ENCODE data around the gene GJB3.
A peak's percentile ranks its signal among the peaks of the same experiment; 100 is the strongest.
"Not testable (repeated sequence)": the region's sequence is repeated elsewhere in the genome, so short reads cannot be mapped to it uniquely, and the experiment has no call there.

Gene GJB3

DNA sequence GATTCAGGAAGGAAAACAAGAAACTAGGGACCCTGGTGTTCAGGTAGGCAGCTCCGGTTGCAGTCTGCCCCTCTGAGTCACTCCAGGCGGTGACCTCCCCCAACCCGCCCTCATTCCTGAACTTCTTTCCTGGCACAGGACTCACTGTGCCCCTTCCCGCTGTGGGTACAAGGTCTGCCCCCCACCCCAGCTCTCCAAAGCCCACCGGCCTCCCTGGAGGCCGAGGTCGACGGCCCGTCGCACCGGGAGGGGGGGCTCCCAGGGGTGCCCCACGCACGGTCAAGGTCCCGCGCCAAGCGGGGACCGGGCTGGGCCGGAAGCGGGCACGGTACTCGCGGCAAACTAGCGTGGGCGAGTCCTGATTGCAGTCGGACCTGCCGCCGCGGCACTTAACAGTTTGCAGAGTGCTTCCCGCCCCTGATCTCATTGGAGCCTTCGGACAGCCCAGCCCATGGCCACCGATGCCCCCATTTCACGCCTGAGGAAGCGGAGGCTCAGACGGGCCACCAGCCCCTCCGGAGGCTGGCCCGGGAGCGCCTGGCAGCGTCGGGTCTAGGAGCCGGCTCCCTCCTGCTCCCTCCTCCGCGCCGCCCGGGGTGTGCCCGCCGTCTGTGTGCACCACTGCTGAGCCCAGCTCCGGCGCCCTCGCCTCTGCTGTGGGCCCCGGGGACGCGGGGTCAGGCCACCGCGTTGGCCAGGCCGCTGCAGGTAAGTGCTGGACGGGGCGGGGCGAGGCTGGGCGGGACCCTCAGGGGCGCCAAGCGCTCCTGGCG, at the start of gene GJB3:
TSS of gene GJB3 (plus strand) at position 144 of the 773 bp plus-strand sequence. CDS start 3,549 bp downstream, outside the sequence.
- DNase-seq (ENCODE audit: low read depth in 1 of 2, low spot score in 1 of 2) = no peak

DNA sequence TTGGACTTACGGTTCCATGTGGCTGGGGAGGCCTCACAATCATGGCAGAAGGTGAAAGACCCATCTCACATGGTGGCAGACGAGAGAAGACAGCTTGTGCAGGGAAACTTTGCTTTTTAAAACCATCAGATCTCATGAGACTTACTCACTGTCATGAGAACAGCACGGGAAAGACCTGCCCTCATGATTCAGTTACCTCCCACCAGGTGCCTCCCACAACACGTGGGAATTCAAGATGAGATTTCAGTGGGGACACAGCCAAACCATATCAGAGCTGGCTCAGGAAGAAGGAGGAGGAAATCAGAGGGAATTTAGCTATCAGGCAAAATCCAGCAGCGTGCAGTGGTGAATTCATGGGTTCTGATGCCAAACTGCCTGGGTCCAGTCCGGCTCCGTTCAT, 48.2 kb upstream of the GJB3 start:
- not testable (repeated sequence) for DNase-seq (ENCODE audit: low read depth in 1 of 2, low spot score in 1 of 2)

DNA sequence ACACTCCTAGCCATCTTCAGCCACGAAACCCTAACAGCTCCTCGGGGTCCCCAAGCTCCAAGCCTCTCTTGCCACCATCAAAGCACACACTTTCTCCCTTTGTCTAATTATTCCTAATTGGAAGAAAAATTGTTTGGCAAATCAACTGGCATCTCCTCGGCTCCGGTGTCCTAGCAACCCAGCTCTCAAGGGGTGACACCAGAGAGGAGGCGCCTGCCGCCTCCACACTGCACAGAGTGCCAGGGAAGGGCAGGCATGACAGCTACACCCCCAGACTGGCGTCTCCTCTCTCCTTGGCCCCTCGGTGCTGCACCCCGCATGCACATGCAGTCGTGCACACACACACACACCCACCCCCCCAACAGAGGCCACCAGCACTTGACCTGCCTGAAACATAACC, 44.3 kb upstream of the GJB3 start:
- DNase-seq (ENCODE audit: low read depth in 1 of 2, low spot score in 1 of 2) = no peak

DNA sequence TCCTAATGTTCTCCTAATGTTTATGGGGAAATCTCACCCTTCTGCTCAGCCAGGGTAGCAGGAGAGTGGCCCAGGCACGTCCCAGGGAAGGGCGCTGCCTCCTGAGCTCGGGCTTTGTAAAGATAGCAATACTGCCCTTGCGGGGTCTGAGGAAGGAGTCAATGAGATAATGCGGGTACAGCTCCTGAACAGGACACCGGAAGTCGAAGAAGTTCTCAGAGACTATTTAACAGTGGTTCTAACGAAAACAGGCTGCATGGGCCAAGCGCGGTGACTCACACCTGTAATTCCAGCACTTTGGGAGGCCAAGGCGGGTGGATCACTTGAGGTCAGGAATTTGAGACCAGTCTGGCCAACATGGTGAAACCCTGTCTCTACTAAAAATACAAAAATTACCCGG, 43.8 kb upstream of the GJB3 start:
- not testable (repeated sequence) for DNase-seq (ENCODE audit: low read depth in 1 of 2, low spot score in 1 of 2)

DNA sequence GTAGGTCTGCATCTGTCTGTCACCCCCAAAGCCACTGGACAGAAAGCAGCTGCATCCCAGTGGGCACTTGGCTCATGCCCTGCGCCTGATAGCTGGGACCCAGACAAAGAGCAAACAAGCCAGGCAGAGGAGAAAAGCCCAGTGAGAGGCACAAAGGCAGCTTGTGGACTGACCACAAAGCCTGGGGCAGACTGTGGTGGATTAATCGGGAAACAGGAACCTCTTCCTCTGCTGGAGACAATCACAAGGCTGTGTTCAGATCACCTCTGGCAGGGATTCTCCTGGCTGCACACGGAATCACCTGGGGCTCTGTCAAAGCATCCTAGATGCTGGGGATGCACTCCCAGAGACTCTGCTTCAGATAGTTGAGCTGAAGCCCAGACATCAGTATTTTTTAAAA, 41.4 kb upstream of the GJB3 start:
- DNase-seq (ENCODE audit: low read depth in 1 of 2, low spot score in 1 of 2) = no peak

DNA sequence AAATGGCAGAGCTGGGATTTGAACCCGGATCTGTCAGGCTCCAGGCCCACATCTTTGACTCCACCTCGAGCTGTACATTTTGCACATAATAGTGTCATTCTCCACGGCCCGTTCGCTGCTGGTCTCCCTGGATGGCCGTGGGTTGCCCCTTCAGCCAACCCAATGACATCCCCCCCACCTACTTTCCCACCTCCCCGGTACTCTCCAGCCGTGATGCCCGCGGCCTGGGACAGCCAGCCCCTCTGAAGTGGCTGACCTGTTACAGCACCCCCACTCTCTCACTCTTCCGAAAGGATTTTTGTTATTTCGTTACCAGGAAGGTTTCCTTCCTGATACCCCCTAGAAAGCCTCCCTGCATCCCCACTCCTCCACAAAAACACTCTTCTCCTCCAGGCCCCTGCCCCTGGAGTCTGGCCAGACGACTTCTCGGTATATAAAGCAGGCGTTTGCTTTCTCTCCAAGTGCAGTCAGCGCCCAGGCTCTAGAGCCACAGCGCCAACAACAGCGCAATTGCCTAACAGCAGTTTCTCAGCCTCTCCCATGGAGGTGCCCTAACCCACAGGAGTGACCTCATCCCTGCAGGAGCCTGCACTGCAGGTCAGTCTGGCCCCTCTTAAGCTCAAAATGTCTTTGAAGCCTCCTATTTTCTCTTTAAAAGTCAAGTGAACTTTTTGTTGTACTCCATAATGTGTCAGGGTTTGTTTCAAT, 40.7 kb upstream of the GJB3 start:
- DNase-seq (ENCODE audit: low read depth in 1 of 2, low spot score in 1 of 2) = no peak

DNA sequence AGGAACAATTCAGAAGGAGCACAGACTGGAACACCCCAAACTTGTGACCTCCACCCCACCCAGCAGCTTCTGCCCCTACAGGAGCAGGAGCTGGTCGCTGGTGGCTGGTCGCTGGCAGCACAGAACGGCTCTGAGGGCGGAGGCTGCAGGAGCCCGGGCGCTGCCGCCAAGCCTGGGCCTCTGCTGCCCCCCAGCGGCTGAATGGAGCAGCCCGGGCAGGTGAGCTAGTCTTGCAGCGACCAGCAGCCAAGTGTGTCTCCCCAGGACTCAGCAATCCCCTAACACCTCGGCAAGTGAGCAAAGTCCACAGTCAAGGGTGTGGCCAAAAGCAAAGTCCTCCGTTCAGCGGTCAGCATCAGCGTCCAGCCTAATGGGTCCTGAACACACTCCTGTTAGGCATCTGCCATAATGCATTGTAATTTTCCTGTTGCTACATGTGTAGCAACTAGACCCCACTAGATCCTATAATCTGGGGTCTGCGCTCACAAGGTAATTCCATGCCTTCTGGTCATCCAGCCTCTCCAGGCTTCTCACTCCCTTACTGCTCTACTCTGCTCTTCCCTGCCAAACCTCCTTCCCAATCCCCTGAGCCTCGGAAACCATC, 38.2 kb upstream of the GJB3 start:
- DNase-seq (ENCODE audit: low read depth in 1 of 2, low spot score in 1 of 2) = peak; percentile 66 to 70

DNA sequence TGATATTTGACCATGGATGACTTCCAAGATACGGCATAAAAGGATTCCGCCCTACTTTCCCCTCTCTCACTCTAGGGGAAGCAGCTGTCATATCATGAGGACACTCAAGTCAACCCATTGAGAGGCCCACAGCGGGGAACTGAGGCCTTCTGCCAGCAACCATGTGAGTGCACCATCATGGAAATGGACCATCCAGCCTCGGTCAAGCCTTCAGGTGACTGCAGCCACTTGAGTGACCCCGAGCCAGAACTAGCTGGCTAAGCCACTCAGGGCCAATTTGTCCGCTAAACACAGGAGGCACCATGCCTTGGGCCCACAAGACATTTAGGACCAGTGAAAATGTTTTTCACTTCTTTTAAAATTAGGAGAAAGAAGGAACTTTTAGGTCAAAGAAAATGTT, 37.2 kb upstream of the GJB3 start:
- DNase-seq (ENCODE audit: low read depth in 1 of 2, low spot score in 1 of 2) = no peak

DNA sequence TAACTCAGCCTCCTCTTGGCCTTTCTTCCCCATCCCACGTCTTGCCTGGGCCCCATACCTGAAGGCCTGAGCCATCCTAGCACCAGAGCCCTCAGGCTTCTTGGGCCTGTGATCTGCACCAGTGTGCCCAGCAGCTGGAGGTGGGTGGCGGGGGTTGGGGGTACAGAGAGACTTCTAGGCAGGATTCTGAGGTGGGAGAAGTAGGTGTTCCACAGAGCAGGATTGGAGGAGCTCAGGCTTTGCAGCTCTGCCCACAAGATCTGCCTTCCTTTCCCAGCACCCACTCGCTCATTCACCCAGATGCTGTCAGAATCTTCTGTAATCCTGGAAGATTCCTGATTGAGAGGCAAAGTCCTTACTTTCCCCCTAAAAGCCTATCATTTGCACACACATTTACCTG, 36.2 kb upstream of the GJB3 start:
- no peak for DNase-seq (ENCODE audit: low read depth in 1 of 2, low spot score in 1 of 2)

DNA sequence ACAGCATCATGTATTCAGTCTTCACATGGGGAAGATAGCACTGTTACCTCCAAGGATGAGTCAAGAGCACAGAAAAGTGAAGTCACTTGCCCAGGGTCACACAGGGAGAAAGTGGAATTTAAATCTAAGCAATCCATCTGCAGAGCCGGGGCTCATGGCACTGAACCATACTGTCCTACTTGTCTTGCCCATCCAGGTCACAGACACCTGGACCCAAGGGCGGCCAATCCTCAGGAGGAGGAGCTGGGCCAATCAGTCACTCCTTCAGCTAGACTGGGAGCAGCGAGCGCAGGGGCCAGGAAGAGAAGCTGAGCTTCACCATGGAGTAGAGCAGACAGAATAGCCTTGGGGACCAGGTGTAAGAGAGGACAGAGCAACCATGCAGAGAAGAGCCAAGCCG, 35.3 kb upstream of the GJB3 start:
- DNase-seq (ENCODE audit: low read depth in 1 of 2, low spot score in 1 of 2) = no peak

DNA sequence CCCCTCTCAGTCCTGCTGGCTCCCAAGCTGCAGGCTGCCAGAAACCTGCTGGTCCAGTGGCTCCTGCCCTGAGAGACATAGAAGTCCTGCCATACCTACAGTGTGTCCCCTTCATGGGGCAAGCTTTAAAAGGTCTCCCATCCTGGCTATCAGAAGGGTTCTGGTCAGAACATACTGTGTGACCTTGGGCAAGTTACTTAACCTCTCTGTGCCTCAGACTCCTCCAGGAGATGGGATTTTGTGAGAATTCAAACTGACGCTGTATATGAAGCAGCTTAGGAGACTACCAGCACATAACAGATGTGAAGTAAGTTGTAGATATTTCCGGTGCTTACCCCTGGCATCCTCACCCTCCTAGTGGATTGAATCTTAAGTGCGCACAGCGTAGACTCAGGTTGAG, 34.9 kb upstream of the GJB3 start:
- no peak for DNase-seq (ENCODE audit: low read depth in 1 of 2, low spot score in 1 of 2)

DNA sequence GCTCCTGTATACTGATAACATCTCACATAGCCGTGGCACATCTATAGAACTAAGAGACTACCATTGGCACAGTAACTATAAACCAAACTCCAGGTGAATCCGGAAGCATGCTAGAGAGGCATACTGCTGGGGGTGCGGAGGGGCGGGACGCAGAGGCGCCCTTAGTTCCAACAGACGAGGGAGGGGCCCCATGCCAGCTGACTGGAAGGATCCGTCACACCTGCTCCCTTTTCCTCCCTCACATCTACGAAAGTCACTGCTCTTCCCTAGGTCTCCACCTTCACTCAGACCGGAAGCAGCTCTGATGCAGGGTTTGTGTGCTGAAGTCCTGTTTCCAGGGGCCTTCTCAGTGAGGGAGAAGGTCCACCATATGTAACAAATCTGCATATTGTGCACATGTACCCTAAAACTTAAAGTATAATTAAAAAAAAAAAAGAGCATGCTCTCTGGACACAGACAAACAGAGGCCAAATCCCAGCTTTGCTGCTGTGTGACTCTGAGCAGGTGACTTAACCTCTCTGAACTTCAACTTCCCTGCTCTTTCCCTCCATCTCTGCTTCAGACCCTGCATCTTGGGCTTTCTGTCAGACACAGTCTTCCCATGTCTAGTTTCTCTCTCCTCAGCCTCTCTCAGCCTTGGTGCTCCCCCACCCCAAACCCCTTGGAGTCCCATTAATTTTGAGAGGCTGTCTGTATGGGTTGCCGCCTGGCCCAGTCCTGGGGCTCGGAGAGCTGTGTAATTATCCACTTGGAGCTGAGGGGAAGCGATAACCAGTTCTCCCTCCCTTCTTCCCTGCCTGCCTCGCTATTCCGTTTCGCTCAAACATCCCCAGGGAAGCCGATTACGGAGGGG, 34.0 kb upstream of the GJB3 start:
- DNase-seq (ENCODE audit: low read depth in 1 of 2, low spot score in 1 of 2) = no peak

DNA sequence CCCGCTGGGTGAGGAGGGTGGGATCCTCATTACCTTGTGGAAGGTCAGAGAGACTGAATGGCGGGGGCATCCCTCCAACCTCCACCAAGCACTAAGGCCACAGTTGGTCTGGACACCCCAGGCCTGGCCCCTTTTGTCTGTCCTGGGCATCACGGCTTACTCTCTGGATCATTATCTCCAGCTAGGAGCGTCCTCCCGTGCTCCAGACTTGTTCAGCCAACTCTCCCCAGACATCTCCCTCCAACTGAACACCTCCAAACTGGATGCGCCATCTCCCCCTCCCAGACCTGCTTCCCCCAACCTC, 33.4 kb upstream of the GJB3 start:
- DNase-seq (ENCODE audit: low read depth in 1 of 2, low spot score in 1 of 2) = no peak

DNA sequence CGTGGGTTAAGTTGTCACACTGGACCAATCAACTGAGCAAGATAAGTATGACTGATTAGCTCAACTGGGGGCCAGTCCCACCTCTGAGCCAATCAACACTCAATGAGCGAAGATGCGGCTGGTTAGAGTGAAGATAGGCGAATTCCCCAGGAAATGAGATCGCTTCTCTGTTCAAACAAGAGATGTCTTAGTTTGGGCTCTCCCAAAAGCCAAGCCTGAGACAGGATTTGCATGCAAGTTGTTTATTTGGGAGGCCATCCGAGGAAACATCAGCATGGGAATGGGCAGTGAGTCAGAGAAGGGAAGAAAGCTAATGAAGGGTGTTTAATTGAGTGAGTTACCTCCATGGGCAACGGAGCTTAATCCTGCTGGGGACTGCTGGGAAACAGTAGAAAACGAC, 31.0 kb upstream of the GJB3 start:
- no peak for DNase-seq (ENCODE audit: low read depth in 1 of 2, low spot score in 1 of 2)

DNA sequence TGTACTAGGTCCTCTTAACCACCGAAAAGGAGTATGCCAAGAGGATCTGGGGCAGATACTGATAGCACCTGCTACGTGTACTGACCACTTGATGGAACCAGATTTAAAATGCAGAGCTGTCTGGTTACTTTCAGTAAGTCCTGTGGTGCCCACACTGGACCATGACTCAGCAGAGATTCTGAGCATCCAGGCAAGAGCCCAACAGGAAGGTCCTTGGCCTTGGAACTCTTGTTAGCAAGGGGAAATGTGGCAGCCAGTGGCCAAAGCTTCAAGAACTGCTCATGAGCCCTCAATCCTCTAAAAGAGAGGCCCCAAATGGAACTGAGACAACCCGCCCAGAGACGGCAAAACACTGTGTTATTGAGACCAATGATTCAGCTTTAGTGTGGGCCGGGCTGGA, 30.4 kb upstream of the GJB3 start:
- no peak for DNase-seq (ENCODE audit: low read depth in 1 of 2, low spot score in 1 of 2)

DNA sequence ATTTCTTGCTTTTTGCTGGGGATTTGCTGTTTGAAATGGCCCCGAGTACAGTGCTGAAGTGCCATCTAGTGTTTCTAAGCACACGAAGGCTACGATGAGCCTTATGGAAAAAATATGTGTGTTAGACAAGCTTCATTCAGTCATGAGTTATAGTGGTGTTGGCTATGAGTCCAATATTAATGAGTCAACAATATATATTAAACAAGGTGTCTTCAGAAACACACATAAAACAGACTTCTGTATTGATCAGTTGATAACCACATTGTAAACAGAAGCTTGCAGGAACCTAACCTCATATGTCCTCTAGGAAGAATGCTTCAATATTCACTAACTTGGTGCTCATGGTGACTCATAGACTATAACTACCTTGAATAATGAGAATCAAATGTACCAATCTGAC, 27.9 kb upstream of the GJB3 start:
- DNase-seq (ENCODE audit: low read depth in 1 of 2, low spot score in 1 of 2) = no peak

DNA sequence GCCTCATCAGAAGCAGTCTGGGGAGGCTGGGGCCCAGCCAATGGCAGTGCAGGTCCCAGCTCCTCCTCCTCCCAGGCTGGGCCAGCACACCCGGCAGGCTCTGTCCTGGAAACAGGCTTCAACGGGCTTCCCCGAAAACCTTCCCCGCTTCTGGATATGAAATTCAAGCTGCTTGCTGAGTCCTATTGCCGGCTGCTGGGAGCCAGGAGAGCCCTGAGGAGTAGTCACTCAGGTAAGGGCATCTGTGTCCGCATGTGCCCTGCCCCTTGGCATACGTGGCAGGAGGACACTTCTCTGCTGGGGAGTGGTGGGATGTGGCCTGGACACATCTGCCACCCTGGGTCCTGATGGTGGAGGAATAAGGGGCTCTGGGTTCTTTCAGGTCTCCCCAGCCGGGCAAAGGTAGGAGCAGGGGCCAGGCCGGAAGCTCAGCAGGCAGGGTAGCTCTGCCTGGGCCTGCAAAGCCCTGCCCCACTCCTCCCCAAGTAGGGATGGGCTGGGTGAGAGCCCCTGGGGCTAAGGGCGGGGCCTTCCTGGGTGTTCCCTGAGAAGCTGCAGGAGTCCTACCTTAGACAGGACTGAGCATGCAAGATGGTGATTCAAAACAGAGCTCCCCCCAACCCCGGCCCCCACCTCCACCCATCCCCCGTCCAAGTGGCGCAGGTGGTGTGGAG, 25.9 kb upstream of the GJB3 start, which contains the start of gene GJB5:
TSS of gene GJB5 (plus strand) at position 84 of the 674 bp plus-strand sequence. CDS start 2,284 bp downstream, outside the sequence.
- no peak for DNase-seq (ENCODE audit: low read depth in 1 of 2, low spot score in 1 of 2)

DNA sequence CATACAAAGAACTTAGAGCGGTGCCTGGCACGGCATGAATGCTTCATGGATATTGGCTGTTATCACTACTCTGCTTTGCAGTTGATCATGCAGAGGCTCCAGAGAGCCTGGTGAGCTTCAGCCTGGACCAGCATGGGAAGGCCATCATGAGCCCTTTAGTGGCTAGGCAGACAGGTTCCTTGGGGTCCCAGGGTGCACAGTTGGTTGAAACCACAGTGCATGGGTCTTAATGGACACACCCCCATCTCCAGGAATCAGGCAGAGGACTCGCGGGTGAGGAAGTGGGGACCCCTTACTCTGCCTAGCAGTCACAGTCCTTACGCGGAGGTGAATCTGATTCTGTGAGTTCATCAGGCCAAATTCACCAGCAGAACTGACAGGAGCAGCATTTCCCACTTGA, 25.1 kb upstream of the GJB3 start:
- DNase-seq (ENCODE audit: low read depth in 1 of 2, low spot score in 1 of 2) = no peak

DNA sequence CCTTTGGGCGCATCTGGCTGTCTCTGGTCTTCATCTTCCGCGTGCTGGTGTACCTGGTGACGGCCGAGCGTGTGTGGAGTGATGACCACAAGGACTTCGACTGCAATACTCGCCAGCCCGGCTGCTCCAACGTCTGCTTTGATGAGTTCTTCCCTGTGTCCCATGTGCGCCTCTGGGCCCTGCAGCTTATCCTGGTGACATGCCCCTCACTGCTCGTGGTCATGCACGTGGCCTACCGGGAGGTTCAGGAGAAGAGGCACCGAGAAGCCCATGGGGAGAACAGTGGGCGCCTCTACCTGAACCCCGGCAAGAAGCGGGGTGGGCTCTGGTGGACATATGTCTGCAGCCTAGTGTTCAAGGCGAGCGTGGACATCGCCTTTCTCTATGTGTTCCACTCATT, 23.6 kb upstream of the GJB3 start:
- DNase-seq (ENCODE audit: low read depth in 1 of 2, low spot score in 1 of 2) = no peak

DNA sequence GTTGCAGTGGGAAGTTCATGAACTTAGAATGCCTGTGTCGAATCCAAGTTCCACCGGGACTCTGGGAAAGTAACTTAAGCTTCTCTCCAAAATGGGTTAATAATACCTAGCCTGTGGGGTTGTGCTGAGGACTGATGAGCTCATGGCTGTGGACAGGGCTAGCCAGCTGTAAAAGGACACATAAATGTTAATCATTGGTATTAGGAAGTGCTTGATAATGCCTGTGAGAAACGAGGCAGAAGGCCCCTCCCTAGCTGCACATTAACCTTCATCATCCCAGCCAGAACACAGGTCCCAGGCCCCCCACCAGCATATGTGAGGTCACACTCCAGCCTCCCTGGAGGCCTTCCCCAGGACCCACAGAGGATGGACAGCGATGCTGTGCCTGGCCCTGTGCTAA, 22.3 kb upstream of the GJB3 start:
- no peak for DNase-seq (ENCODE audit: low read depth in 1 of 2, low spot score in 1 of 2)
